ENCODE measurements around the gene ZNF296. TPM values are rescaled to one million over a fixed set of nuclear protein-coding genes. Genes with fewer than 3 reads are reported as not detected.

Gene ZNF296
- total and polyA plus RNA-seq, 2 of the 13 experiments (the other 11 are each of a cell fraction or from before 2014, with no cell fraction given): 0.26 to 0.62 TPM

DNA sequence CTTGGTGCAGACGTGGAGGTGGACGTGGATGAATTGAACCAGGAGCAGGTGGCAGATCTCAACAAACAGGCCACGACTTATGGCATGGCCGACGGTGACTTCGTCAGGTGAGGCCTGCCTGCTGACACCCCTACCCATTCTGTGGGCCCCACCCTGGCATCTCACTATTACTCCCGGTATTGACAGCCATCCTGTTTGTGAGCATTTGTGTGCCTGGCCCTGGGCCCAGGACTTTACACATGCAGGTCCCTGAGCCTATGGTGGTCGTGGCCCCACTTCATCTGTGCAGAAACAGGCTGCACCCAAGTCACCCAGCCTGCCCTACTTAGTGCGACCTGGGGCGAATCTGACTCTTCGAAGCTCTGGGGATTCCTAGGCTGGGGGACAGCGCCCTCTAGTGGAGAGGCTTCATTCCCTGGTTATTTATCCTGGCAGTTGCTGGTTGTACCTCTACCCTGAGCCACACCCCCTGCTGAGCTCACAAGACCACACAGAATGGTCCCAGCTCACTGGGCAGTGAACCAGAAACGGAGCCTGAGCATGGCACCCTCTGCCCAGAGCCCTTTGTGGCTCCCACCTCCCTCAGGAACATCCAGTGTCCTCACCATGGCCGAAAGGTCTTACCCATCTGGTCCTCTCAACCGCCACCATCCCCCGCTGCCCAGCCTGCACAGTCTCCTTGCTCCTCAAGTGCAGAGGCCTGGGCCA lies 16.9 kb downstream of the ZNF296 start (continued):
- TF ChIP-seq ZNF841 (CRISPR knock-in tag; IDR thresholded peaks at IDR 0.05; ENCODE audit: borderline replicate concordance) (no peak), MEIS1 (CRISPR knock-in tag; IDR thresholded peaks at IDR 0.05; ENCODE audit: borderline replicate concordance) (no peak), ARNT2 (CRISPR knock-in tag; IDR thresholded peaks at IDR 0.05; ENCODE audit: low read depth) (no peak), BRCA1 (CRISPR knock-in tag; IDR thresholded peaks at IDR 0.05) (no peak), XBP1 (CRISPR knock-in tag; IDR thresholded peaks at IDR 0.05) (no peak), ZNF451 (CRISPR knock-in tag; IDR thresholded peaks at IDR 0.05) (no peak), KAT7 (CRISPR knock-in tag; IDR thresholded peaks at IDR 0.05; ENCODE audit: borderline replicate concordance) (no peak), SRY (CRISPR knock-in tag; IDR thresholded peaks at IDR 0.05) (no peak), SRF (IDR thresholded peaks at IDR 0.05; ENCODE audit: low read depth, low read length) (no peak), FOXP1 (IDR thresholded peaks at IDR 0.05) (no peak), FOXP1 (CRISPR knock-in tag; IDR thresholded peaks at IDR 0.05) (no peak), DNMT3B (CRISPR knock-in tag; conservative IDR thresholded peaks at IDR 0.05) (no peak), ATRX (CRISPR knock-in tag; IDR thresholded peaks at IDR 0.05; ENCODE audit: borderline replicate concordance) (no peak), SIN3B (IDR thresholded peaks at IDR 0.05; ENCODE audit: low read length) (no peak), ZNF589 (CRISPR knock-in tag; conservative IDR thresholded peaks at IDR 0.05) (0 out of 2 replicates have a peak, but pooled peaks have one; percentile 35)
- TF ChIP-seq, protein P1, sequence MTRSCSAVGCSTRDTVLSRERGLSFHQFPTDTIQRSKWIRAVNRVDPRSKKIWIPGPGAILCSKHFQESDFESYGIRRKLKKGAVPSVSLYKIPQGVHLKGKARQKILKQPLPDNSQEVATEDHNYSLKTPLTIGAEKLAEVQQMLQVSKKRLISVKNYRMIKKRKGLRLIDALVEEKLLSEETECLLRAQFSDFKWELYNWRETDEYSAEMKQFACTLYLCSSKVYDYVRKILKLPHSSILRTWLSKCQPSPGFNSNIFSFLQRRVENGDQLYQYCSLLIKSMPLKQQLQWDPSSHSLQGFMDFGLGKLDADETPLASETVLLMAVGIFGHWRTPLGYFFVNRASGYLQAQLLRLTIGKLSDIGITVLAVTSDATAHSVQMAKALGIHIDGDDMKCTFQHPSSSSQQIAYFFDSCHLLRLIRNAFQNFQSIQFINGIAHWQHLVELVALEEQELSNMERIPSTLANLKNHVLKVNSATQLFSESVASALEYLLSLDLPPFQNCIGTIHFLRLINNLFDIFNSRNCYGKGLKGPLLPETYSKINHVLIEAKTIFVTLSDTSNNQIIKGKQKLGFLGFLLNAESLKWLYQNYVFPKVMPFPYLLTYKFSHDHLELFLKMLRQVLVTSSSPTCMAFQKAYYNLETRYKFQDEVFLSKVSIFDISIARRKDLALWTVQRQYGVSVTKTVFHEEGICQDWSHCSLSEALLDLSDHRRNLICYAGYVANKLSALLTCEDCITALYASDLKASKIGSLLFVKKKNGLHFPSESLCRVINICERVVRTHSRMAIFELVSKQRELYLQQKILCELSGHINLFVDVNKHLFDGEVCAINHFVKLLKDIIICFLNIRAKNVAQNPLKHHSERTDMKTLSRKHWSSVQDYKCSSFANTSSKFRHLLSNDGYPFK (CRISPR knock-in tag; IDR thresholded peaks at IDR 0.05; ENCODE audit: borderline replicate concordance): no peak
- TF ChIP-seq, protein P2, sequence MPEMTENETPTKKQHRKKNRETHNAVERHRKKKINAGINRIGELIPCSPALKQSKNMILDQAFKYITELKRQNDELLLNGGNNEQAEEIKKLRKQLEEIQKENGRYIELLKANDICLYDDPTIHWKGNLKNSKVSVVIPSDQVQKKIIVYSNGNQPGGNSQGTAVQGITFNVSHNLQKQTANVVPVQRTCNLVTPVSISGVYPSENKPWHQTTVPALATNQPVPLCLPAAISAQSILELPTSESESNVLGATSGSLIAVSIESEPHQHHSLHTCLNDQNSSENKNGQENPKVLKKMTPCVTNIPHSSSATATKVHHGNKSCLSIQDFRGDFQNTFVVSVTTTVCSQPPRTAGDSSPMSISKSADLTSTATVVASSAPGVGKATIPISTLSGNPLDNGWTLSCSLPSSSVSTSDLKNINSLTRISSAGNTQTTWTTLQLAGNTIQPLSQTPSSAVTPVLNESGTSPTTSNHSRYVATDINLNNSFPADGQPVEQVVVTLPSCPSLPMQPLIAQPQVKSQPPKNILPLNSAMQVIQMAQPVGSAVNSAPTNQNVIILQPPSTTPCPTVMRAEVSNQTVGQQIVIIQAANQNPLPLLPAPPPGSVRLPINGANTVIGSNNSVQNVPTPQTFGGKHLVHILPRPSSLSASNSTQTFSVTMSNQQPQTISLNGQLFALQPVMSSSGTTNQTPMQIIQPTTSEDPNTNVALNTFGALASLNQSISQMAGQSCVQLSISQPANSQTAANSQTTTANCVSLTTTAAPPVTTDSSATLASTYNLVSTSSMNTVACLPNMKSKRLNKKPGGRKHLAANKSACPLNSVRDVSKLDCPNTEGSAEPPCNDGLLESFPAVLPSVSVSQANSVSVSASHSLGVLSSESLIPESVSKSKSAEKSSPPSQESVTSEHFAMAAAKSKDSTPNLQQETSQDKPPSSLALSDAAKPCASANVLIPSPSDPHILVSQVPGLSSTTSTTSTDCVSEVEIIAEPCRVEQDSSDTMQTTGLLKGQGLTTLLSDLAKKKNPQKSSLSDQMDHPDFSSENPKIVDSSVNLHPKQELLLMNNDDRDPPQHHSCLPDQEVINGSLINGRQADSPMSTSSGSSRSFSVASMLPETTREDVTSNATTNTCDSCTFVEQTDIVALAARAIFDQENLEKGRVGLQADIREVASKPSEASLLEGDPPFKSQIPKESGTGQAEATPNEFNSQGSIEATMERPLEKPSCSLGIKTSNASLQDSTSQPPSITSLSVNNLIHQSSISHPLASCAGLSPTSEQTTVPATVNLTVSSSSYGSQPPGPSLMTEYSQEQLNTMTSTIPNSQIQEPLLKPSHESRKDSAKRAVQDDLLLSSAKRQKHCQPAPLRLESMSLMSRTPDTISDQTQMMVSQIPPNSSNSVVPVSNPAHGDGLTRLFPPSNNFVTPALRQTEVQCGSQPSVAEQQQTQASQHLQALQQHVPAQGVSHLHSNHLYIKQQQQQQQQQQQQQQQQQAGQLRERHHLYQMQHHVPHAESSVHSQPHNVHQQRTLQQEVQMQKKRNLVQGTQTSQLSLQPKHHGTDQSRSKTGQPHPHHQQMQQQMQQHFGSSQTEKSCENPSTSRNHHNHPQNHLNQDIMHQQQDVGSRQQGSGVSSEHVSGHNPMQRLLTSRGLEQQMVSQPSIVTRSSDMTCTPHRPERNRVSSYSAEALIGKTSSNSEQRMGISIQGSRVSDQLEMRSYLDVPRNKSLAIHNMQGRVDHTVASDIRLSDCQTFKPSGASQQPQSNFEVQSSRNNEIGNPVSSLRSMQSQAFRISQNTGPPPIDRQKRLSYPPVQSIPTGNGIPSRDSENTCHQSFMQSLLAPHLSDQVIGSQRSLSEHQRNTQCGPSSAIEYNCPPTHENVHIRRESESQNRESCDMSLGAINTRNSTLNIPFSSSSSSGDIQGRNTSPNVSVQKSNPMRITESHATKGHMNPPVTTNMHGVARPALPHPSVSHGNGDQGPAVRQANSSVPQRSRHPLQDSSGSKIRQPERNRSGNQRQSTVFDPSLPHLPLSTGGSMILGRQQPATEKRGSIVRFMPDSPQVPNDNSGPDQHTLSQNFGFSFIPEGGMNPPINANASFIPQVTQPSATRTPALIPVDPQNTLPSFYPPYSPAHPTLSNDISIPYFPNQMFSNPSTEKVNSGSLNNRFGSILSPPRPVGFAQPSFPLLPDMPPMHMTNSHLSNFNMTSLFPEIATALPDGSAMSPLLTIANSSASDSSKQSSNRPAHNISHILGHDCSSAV (CRISPR knock-in tag; IDR thresholded peaks at IDR 0.05; ENCODE audit: borderline replicate concordance): no peak
- TF ChIP-seq, protein P3, sequence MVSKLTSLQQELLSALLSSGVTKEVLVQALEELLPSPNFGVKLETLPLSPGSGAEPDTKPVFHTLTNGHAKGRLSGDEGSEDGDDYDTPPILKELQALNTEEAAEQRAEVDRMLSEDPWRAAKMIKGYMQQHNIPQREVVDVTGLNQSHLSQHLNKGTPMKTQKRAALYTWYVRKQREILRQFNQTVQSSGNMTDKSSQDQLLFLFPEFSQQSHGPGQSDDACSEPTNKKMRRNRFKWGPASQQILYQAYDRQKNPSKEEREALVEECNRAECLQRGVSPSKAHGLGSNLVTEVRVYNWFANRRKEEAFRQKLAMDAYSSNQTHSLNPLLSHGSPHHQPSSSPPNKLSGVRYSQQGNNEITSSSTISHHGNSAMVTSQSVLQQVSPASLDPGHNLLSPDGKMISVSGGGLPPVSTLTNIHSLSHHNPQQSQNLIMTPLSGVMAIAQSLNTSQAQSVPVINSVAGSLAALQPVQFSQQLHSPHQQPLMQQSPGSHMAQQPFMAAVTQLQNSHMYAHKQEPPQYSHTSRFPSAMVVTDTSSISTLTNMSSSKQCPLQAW (CRISPR knock-in tag; IDR thresholded peaks at IDR 0.05): no peak
